Glutamatergic neuron (in vitro differentiated cells): ENCODE data around the gene C1orf210. TPM values are rescaled to one million over a fixed set of nuclear protein-coding genes. Genes with fewer than 3 reads are reported as not detected.

ENCODE experiments used
- DNase-seq: peaks from one replicate; pipeline ENCODE4 v3.0.0; 2022
- H3K27ac Mint-ChIP-seq: one replicate; pipeline ENCODE4 v1.8.0; 2020; ENCODE audit warnings: mild to moderate bottlenecking, mixed read lengths, inconsistent platforms; ENCODE audit not compliant: unreplicated experiment
- H3K27me3 Mint-ChIP-seq: one replicate; pipeline ENCODE4 v1.8.0; 2020; ENCODE audit warnings: mild to moderate bottlenecking, moderate library complexity, mixed read lengths, inconsistent platforms; ENCODE audit not compliant: unreplicated experiment
- H3K36me3 Mint-ChIP-seq: one replicate; pipeline ENCODE4 v1.8.0; 2020; ENCODE audit warnings: mild to moderate bottlenecking, mixed read lengths, inconsistent platforms; ENCODE audit not compliant: unreplicated experiment
- H3K4me1 Mint-ChIP-seq: one replicate; pipeline ENCODE4 v1.8.0; 2020; ENCODE audit warnings: mild to moderate bottlenecking, low read depth, mixed read lengths, inconsistent platforms; ENCODE audit not compliant: unreplicated experiment
- H3K4me3 Mint-ChIP-seq: one replicate; pipeline ENCODE4 v1.8.0; 2020; ENCODE audit warnings: mild to moderate bottlenecking, mixed read lengths, inconsistent platforms; ENCODE audit not compliant: unreplicated experiment
- H3K9me3 Mint-ChIP-seq: one replicate; pipeline ENCODE4 v1.8.0; 2020; ENCODE audit warnings: mild to moderate bottlenecking, moderate library complexity, mixed read lengths, inconsistent platforms; ENCODE audit not compliant: unreplicated experiment
- CTCF ChIP-seq: fragments of 200-600 bp; sonication (generic); IDR thresholded peaks from one replicate; pipeline ENCODE4 v1.5.0; 2021; ENCODE audit not compliant: partially characterized antibody, unreplicated experiment
- total RNA-seq: library from RNA; stranded (reverse); fragmentation: NEBNext Ultra II Directional; extraction: Animal tissue kit (Norgen Biotek cat#: 25700); gene quantifications from one replicate; pipeline ENCODE4 v1.2.1, GENCODE V29; 2021; ENCODE audit not compliant: unreplicated experiment

C1orf210 gene
- total RNA-seq, 1 donor from 2014 or later, result not detected

GRCh38 chr1:43305461-43305860, 20.1 kb upstream of the C1orf210 start:
- peaks cover 11% of the 10 kb centered on the region for H3K4me1 Mint-ChIP-seq
- H3K36me3 Mint-ChIP-seq, result peaks cover 10% of the 10 kb centered on the region
- TF ChIP-seq CTCF, result no peak
- H3K27me3 Mint-ChIP-seq, result peaks cover 9% of the 10 kb centered on the region
- no peak overlapping the region for H3K4me3 Mint-ChIP-seq
- H3K9me3 Mint-ChIP-seq, result peaks cover 13% of the 10 kb centered on the region
- no peak for DNase-seq
- no peak overlapping the region for H3K27ac Mint-ChIP-seq

- Mint-ChIP-seq H3K9me3 (peaks cover 9% of the 10 kb centered on the region), H3K4me3 (no peak overlapping the region), H3K27me3 (peaks cover 9% of the 10 kb centered on the region), H3K4me1 (peaks cover 11% of the 10 kb centered on the region), H3K27ac (no peak overlapping the region), H3K36me3 (peaks cover 10% of the 10 kb centered on the region)
- DNase-seq, result no peak
- TF ChIP-seq CTCF, result no peak
Observed at GRCh38 chr1:43304771-43305300, 19.5 kb upstream of the C1orf210 start.

DNA sequence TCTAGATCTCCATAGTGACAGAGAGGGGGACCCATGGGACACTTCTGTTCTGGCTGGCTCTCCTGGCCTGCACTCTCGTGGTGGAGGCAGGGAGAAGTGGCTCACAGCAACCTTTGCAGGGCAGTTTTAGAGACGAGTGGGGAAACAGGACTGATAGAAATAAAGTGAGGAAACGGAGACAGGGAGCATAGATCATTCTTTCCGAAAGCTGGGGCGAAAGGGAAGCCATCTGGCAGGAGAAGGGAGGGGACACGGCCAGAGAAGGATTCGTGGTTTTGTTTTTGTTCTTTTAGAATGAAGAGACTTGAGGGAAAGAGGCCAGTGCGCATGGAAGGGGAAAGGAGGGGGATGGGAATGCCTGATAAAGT, 18.9 kb upstream of the C1orf210 start:
- Mint-ChIP-seq H3K27ac (peak overlapping the region; percentile 45), H3K4me3 (peak overlapping the region; percentile 44), H3K36me3 (peaks cover 10% of the 10 kb centered on the region)

DNA sequence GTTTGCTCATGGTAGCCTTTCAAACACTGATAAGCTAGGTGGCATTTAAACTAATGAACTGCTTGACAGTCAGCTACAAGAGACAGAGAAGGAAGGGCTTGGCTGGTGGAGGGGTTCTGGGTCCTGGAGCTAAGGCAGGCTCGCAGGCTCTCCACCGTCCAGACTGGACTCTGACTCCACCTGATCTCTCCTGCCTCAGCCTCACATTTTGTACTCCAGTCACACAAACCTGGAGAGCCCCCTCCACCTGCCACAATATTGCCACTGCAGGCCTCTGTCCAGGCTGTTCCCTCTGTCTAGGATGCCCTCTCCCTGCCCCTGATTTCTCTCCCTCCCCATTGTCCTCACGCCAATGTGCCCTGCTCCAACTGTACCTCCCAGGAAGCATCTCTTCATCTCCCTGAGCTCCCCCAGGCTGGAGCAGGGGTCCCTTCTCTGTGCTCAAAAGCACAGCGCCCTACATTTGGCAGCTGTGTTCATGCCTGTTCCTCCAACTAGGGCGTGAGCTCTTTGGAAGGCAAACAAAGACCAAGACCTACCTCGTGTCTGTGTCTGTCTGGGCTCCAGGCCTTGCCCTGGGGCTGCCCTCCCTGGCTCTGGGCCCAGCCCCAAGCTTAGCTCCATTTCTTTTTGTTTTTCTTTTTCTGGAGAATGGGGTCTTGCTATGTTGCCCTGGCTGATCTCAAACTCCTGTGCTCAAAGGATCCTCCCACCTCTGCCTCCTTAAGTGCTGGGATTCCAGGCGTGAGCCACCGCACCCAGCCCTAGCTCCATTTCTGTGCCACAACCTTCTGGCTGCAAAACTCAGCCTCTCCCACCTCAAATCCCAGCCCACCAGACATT, 18.3 kb upstream of the C1orf210 start:
- Mint-ChIP-seq H3K4me3 (peak overlapping the region; percentile 44), H3K9me3 (peaks cover 9% of the 10 kb centered on the region), H3K4me1 (peaks cover 11% of the 10 kb centered on the region), H3K27me3 (peaks cover 9% of the 10 kb centered on the region), H3K27ac (peak overlapping the region; percentile 45), H3K36me3 (peaks cover 10% of the 10 kb centered on the region)
- no peak for TF ChIP-seq CTCF
- DNase-seq, result no peak

More for the DNA sequence above, 18.9 kb upstream of the C1orf210 start:
- DNase-seq, result no peak
- Mint-ChIP-seq H3K4me1 (peaks cover 11% of the 10 kb centered on the region), H3K9me3 (peaks cover 9% of the 10 kb centered on the region), H3K27me3 (peaks cover 9% of the 10 kb centered on the region)
- TF ChIP-seq CTCF, result no peak
